ENCODE results near the gene HNF1A.

GRCh38 chr12:121008347-121009098, 30.2 kb downstream of the HNF1A start:
- TF ChIP-seq EZH2 (IDR thresholded peaks at IDR 0.05; ENCODE audit: borderline replicate concordance, low read depth, low read length) (no peak), NR1H2 (CRISPR knock-in tag; IDR thresholded peaks at IDR 0.05) (no peak), ZBTB8A (IDR thresholded peaks at IDR 0.05; ENCODE audit: partially characterized antibody) (no peak), ADNP (tag; IDR thresholded peaks at IDR 0.05) (no peak), PTBP1 (IDR thresholded peaks at IDR 0.05; ENCODE audit: low read depth, low read length) (no peak), FOSL1 (tag; conservative IDR thresholded peaks at IDR 0.05) (no peak), TEAD4 (IDR thresholded peaks at IDR 0.05; ENCODE audit: low read length) (no peak), TEAD4 (CRISPR knock-in tag; IDR thresholded peaks at IDR 0.05; ENCODE audit: borderline replicate concordance) (no peak), ZNF740 (CRISPR knock-in tag; IDR thresholded peaks at IDR 0.05) (no peak), ZNF740 (tag; IDR thresholded peaks at IDR 0.05) (no peak), SP2 (IDR thresholded peaks at IDR 0.05; ENCODE audit: extremely low read depth, low read depth, low read length, poor library complexity, severe bottlenecking) (no peak)
- TF ChIP-seq, protein P1, sequence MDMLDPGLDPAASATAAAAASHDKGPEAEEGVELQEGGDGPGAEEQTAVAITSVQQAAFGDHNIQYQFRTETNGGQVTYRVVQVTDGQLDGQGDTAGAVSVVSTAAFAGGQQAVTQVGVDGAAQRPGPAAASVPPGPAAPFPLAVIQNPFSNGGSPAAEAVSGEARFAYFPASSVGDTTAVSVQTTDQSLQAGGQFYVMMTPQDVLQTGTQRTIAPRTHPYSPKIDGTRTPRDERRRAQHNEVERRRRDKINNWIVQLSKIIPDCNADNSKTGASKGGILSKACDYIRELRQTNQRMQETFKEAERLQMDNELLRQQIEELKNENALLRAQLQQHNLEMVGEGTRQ (CRISPR knock-in tag; IDR thresholded peaks at IDR 0.05): no peak
- TF ChIP-seq, protein P2, sequence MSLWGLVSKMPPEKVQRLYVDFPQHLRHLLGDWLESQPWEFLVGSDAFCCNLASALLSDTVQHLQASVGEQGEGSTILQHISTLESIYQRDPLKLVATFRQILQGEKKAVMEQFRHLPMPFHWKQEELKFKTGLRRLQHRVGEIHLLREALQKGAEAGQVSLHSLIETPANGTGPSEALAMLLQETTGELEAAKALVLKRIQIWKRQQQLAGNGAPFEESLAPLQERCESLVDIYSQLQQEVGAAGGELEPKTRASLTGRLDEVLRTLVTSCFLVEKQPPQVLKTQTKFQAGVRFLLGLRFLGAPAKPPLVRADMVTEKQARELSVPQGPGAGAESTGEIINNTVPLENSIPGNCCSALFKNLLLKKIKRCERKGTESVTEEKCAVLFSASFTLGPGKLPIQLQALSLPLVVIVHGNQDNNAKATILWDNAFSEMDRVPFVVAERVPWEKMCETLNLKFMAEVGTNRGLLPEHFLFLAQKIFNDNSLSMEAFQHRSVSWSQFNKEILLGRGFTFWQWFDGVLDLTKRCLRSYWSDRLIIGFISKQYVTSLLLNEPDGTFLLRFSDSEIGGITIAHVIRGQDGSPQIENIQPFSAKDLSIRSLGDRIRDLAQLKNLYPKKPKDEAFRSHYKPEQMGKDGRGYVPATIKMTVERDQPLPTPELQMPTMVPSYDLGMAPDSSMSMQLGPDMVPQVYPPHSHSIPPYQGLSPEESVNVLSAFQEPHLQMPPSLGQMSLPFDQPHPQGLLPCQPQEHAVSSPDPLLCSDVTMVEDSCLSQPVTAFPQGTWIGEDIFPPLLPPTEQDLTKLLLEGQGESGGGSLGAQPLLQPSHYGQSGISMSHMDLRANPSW (CRISPR knock-in tag; IDR thresholded peaks at IDR 0.05): no peak
- TF ChIP-seq, protein P3, sequence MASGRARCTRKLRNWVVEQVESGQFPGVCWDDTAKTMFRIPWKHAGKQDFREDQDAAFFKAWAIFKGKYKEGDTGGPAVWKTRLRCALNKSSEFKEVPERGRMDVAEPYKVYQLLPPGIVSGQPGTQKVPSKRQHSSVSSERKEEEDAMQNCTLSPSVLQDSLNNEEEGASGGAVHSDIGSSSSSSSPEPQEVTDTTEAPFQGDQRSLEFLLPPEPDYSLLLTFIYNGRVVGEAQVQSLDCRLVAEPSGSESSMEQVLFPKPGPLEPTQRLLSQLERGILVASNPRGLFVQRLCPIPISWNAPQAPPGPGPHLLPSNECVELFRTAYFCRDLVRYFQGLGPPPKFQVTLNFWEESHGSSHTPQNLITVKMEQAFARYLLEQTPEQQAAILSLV (tag; IDR thresholded peaks at IDR 0.05): no peak

Measured in K562 (cell line).